Activated gamma-delta T cell treated with anti-CD3 and anti-CD28 coated beads, Interleukin-2, amount 50 U/mL, for 16 hours (primary cell): Measurements from ENCODE around the gene PKP2.

Source experiments
- DNase-seq: peaks from one replicate; pipeline ENCODE4 v3.0.0-alpha.2; 2020; ENCODE audit warnings: low read depth

Gene PKP2

GRCh38 chr12:32809196-32809595 lies 87.4 kb downstream of the PKP2 start:
- DNase-seq = no peak

GRCh38 chr12:32804301-32804700 lies 92.3 kb downstream of the PKP2 start:
- no peak for DNase-seq

- no peak for DNase-seq
Observed at GRCh38 chr12:32801269-32801980, 95.2 kb downstream of the PKP2 start.

- DNase-seq = no peak
Observed at GRCh38 chr12:32794281-32794680, 102.3 kb downstream of the PKP2 start.

- DNase-seq = no peak
Observed at GRCh38 chr12:32789916-32790315, 106.7 kb downstream of the PKP2 start.

GRCh38 chr12:32789446-32789845 lies 107.1 kb downstream of the PKP2 start:
- no peak for DNase-seq

GRCh38 chr12:32788405-32788804 lies 108.2 kb downstream of the PKP2 start:
- no peak for DNase-seq

GRCh38 chr12:32785557-32785956 lies 111.0 kb downstream of the PKP2 start:
- DNase-seq = no peak

GRCh38 chr12:32783029-32783428 lies 113.5 kb downstream of the PKP2 start:
- no peak for DNase-seq

- no peak for DNase-seq
Observed at GRCh38 chr12:32780071-32780470, 116.5 kb downstream of the PKP2 start.

GRCh38 chr12:32777691-32778175 lies 118.8 kb downstream of the PKP2 start:
- no peak for DNase-seq

GRCh38 chr12:32777159-32777558 lies 119.4 kb downstream of the PKP2 start:
- no peak for DNase-seq

- DNase-seq = no peak
Observed at GRCh38 chr12:32776258-32776657, 120.3 kb downstream of the PKP2 start.

GRCh38 chr12:32773691-32774090 lies 122.9 kb downstream of the PKP2 start:
- no peak for DNase-seq

GRCh38 chr12:32770141-32770540 lies 126.4 kb downstream of the PKP2 start:
- DNase-seq = no peak

GRCh38 chr12:32768518-32768917 lies 128.1 kb downstream of the PKP2 start:
- no peak for DNase-seq

- DNase-seq = no peak
Observed at GRCh38 chr12:32765906-32766305, 130.7 kb downstream of the PKP2 start.

GRCh38 chr12:32761716-32762115 lies 134.9 kb downstream of the PKP2 start:
- DNase-seq = no peak

- DNase-seq = no peak
Observed at GRCh38 chr12:32757157-32757556, 139.4 kb downstream of the PKP2 start.

- DNase-seq = no peak
Observed at GRCh38 chr12:32756476-32757066, 140.0 kb downstream of the PKP2 start.

- peak; percentile 80 for DNase-seq
Observed at GRCh38 chr12:32755654-32756475, 140.7 kb downstream of the PKP2 start, which contains the start of gene YARS2. TSS of gene YARS2 (minus strand) at chr12:32755897. CDS start at chr12:32755874, 23 bp downstream.

- peak; percentile 47 for DNase-seq
Observed at GRCh38 chr12:32755051-32755653, 141.4 kb downstream of the PKP2 start.
